Gastroesophageal sphincter (tissue), 3 donors: ENCODE measurements around the gene FKBP14.

ENCODE experiments used
- CTCF ChIP-seq, 4 experiments: fragments of 200-600 bp in 2 of 4; fragments of 450-650 bp in 2 of 4; sonication (generic) in 1 of 4; IDR thresholded peaks; one replicate each; pipeline ENCODE4 v1.5.1; 2017 to 2019; ENCODE audit warnings: antibody characterized with exemption in 4 of 4, mild to moderate bottlenecking in 2 of 4, moderate library complexity in 2 of 4
- POLR2A ChIP-seq, 2 donors: fragments of 450-650 bp; IDR thresholded peaks; one replicate each; pipeline ENCODE4 v1.6.1; 2017; ENCODE audit warnings: antibody characterized with exemption in 2 of 2, mild to moderate bottlenecking in 2 of 2, moderate library complexity in 1 of 2

- TF ChIP-seq POLR2A (IDR thresholded peaks at IDR 0.05) (no peak), CTCF (IDR thresholded peaks at IDR 0.05) (no peak)
These were observed 16.5 kb downstream of the FKBP14 start for GRCh38 chr7:30010021-30010420.
